NT2/D1 (cell line): ENCODE data around the gene TK2.

Experiments used
- YY1 ChIP-seq: IDR thresholded peaks from 2 replicates; pipeline ENCODE4 v1.6.1; 2011; ENCODE audit not compliant: insufficient read length, insufficient read depth
- ZNF274 ChIP-seq: IDR thresholded peaks from 2 replicates; pipeline ENCODE4 v1.6.1; 2011; ENCODE audit warnings: mild to moderate bottlenecking, low read depth, low read length

- TF ChIP-seq YY1 (no peak), ZNF274 (no peak)
Measured at GRCh38 chr16:66487580-66488275, 62.2 kb downstream of the TK2 start.
